Adipocyte (in vitro differentiated cells): ENCODE measurements around the gene KRT78.

ENCODE experiments used
- DNase-seq: peaks from one replicate; pipeline ENCODE4 v3.0.0-alpha.2; 2015; ENCODE audit warnings: low read depth
- H3K27me3 ChIP-seq: replicated peaks from 2 replicates; pipeline ENCODE4 v1.7.0; 2013; ENCODE audit warnings: mild to moderate bottlenecking, low read length, moderate library complexity; ENCODE audit not compliant: control insufficient read depth, insufficient read depth
- H3K36me3 ChIP-seq: 2 replicates; pipeline ENCODE4 v1.7.0; 2013; ENCODE audit warnings: low read length, mild to moderate bottlenecking, moderate library complexity; ENCODE audit not compliant: control insufficient read depth, insufficient read depth, severe bottlenecking
- H3K4me1 ChIP-seq: 2 replicates; pipeline ENCODE4 v1.7.0; 2013; ENCODE audit warnings: mild to moderate bottlenecking, low read length, moderate library complexity; ENCODE audit not compliant: control insufficient read depth, insufficient read depth
- H3K4me3 ChIP-seq: 2 replicates; pipeline ENCODE4 v1.7.0; 2013; ENCODE audit warnings: mild to moderate bottlenecking, low read length, moderate library complexity
- H3K9ac ChIP-seq: 2 replicates; pipeline ENCODE4 v1.7.0; 2013; ENCODE audit warnings: mild to moderate bottlenecking, low read length, moderate library complexity
- H3K9me3 ChIP-seq: 2 replicates; pipeline ENCODE4 v1.7.0; 2013; ENCODE audit warnings: mild to moderate bottlenecking, low read length, moderate library complexity; ENCODE audit not compliant: control insufficient read depth

The KRT78 gene

GRCh38 chr12:52819731-52820510 is 28.9 kb downstream of the KRT78 start:
- no peak for DNase-seq
- no peak overlapping the region for H3K4me3 ChIP-seq
- peaks cover 7% of the 10 kb centered on the region for H3K4me1 ChIP-seq
- H3K36me3 ChIP-seq = peaks cover 3% of the 10 kb centered on the region
- no peak overlapping the region for H3K9ac ChIP-seq
- H3K27me3 ChIP-seq = peaks cover 39% of the 10 kb centered on the region
- H3K9me3 ChIP-seq = no peaks in the 10 kb centered on the region

- Histone ChIP-seq H3K27me3 (peaks cover 39% of the 10 kb centered on the region), H3K4me1 (peaks cover 7% of the 10 kb centered on the region), H3K9me3 (no peaks in the 10 kb centered on the region), H3K9ac (no peak overlapping the region), H3K4me3 (no peak overlapping the region), H3K36me3 (peaks cover 3% of the 10 kb centered on the region)
- DNase-seq = no peak
These were observed 29.8 kb downstream of the KRT78 start for GRCh38 chr12:52818887-52819420.

- DNase-seq = no peak
- peaks cover 7% of the 10 kb centered on the region for H3K4me1 ChIP-seq
- no peaks in the 10 kb centered on the region for H3K9me3 ChIP-seq
- H3K27me3 ChIP-seq = peaks cover 44% of the 10 kb centered on the region
- no peak overlapping the region for H3K9ac ChIP-seq
- peaks cover 3% of the 10 kb centered on the region for H3K36me3 ChIP-seq
- no peak overlapping the region for H3K4me3 ChIP-seq
These were observed 30.4 kb downstream of the KRT78 start for GRCh38 chr12:52818388-52818787.

- peaks cover 7% of the 10 kb centered on the region for H3K4me1 ChIP-seq
- peaks cover 3% of the 10 kb centered on the region for H3K36me3 ChIP-seq
- H3K9ac ChIP-seq = no peak overlapping the region
- no peak for DNase-seq
- peaks cover 47% of the 10 kb centered on the region for H3K27me3 ChIP-seq
- no peaks in the 10 kb centered on the region for H3K9me3 ChIP-seq
- H3K4me3 ChIP-seq = no peak overlapping the region
These were observed 31.0 kb downstream of the KRT78 start for GRCh38 chr12:52817699-52818238.

GRCh38 chr12:52817003-52817698 is 31.6 kb downstream of the KRT78 start:
- no peak for DNase-seq
- Histone ChIP-seq H3K9ac (no peak overlapping the region), H3K4me3 (no peak overlapping the region), H3K36me3 (peaks cover 3% of the 10 kb centered on the region), H3K4me1 (peaks cover 2% of the 10 kb centered on the region), H3K27me3 (peaks cover 53% of the 10 kb centered on the region), H3K9me3 (no peaks in the 10 kb centered on the region)

- H3K4me3 ChIP-seq = no peak overlapping the region
- H3K9ac ChIP-seq = no peak overlapping the region
- peaks cover 57% of the 10 kb centered on the region for H3K27me3 ChIP-seq
- no peaks in the 10 kb centered on the region for H3K9me3 ChIP-seq
- H3K36me3 ChIP-seq = no peaks in the 10 kb centered on the region
- no peaks in the 10 kb centered on the region for H3K4me1 ChIP-seq
- DNase-seq = no peak
These were observed 32.9 kb downstream of the KRT78 start for GRCh38 chr12:52815676-52816588.

GRCh38 chr12:52815161-52815560 is 33.6 kb downstream of the KRT78 start:
- Histone ChIP-seq H3K9ac (no peak overlapping the region), H3K36me3 (no peaks in the 10 kb centered on the region), H3K27me3 (peaks cover 56% of the 10 kb centered on the region), H3K9me3 (no peaks in the 10 kb centered on the region), H3K4me3 (no peak overlapping the region), H3K4me1 (no peaks in the 10 kb centered on the region)
- DNase-seq = no peak

GRCh38 chr12:52814710-52815155 is 34.1 kb downstream of the KRT78 start:
- no peak for DNase-seq
- Histone ChIP-seq H3K4me1 (no peaks in the 10 kb centered on the region), H3K27me3 (peaks cover 52% of the 10 kb centered on the region), H3K9me3 (no peaks in the 10 kb centered on the region), H3K9ac (no peak overlapping the region), H3K36me3 (no peaks in the 10 kb centered on the region), H3K4me3 (no peak overlapping the region)

GRCh38 chr12:52813885-52814709 is 34.7 kb downstream of the KRT78 start, which contains the start of gene KRT4:
KRT4 (minus strand) TSS chr12:52814116; CDS start chr12:52814058, 58 bp downstream.
- Histone ChIP-seq H3K9me3 (no peaks in the 10 kb centered on the region), H3K27me3 (peaks cover 54% of the 10 kb centered on the region), H3K9ac (no peak within 1 kb of the TSS), H3K4me3 (no peak within 1 kb of the TSS), H3K4me1 (no peaks in the 10 kb centered on the region), H3K36me3 (no peaks in the 10 kb centered on the region)
- no peak for DNase-seq

- no peaks in the 10 kb centered on the region for H3K4me1 ChIP-seq
These were observed 35.5 kb downstream of the KRT78 start for GRCh38 chr12:52813203-52813819.

More at GRCh38 chr12:52813203-52813819, 35.5 kb downstream of the KRT78 start:
- DNase-seq = no peak
- Histone ChIP-seq H3K9ac (no peak overlapping the region), H3K27me3 (peaks cover 61% of the 10 kb centered on the region), H3K9me3 (no peaks in the 10 kb centered on the region), H3K36me3 (no peaks in the 10 kb centered on the region), H3K4me3 (no peak overlapping the region)
